Right ventricle myocardium superior (tissue), 1 donor: ENCODE measurements around the gene OAS3. TPM values are rescaled to one million over a fixed set of nuclear protein-coding genes. Genes with fewer than 3 reads are reported as not detected.
"Not testable (repeated sequence)": the region's sequence is repeated elsewhere in the genome, so short reads cannot be mapped to it uniquely, and the experiment has no call there.

Experiments used
- ATAC-seq: fragments of 200-7000 bp; cut with Tn5 transposase; one replicate; pipeline ENCODE4 v1.9.1; 2020; ENCODE audit warnings: mild to moderate bottlenecking; ENCODE audit not compliant: poor library complexity
- DNase-seq: peaks from one replicate; pipeline ENCODE4 v3.0.0-alpha.2; 2020
- intact Hi-C: fragments of 100-400 bp; cut with DNase I; formaldehyde crosslinking; loops from one replicate; pipeline ENCODE4 v1.11.2; 2022
- total RNA-seq: library from RNA; stranded (reverse); fragmentation: NEBNext Ultra II Directional; extraction: Animal tissue kit (Norgen Biotek cat#: 25700); gene quantifications from one replicate; pipeline ENCODE4 v1.2.1, GENCODE V29; 2021
- donor health status: DM: no; HTN: yes; CAD: no; lungs with severe emphysema.

Gene OAS3
- total RNA-seq, 1 donor from 2014 or later, result 5.1 TPM

DNA sequence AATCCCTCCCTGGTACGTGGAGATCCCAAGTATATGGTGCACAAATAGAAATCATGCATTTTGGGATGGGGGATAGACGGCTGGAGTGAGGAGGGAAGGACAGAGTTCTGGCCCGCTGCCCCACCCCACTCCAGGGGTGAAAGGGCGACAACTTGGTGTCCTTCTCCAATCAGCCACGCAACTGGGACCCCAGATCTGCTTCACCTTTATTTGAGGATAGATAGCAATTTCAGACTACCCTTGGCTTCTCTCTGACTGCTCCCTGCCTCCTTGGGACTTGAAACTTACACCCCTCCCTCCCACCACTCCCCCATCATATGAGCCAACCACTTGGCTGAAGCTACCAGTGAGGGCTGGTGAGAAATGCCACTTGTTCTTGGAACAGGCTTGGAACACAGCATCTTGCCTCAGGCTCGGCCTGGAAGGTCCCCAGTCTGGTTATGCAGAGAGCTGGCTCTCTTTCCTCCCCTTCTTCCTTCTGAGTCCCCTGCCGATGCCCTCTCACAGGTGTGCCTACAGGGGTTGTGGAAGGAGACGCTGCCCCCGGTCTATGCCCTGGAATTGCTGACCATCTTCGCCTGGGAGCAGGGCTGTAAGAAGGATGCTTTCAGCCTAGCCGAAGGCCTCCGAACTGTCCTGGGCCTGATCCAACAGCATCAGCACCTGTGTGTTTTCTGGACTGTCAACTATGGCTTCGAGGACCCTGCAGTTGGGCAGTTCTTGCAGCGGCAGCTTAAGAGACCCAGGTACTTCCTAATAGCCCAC lies 8.1 kb downstream of the OAS3 start:
- intact Hi-C loops, result no loop called here
- DNase-seq (no peak), ATAC-seq (no peak)

DNA sequence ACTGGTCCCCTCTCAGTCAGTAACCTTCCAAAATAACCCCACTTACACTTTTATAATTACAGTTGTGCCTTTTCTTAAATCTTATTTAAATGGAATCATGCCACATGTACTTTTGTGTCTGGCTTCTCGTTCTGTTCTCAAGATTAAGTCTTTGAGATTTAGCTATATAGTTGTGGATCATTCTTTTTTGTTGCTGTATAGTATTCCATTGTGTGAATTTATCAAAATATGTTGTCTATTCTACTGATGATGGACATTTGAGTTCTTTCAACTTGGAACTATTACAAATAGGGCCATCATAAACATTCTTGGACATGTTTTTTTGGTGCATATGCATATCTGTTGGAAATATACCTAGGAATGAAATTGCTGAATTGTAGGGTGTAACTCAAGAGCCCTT lies 9.0 kb downstream of the OAS3 start:
- ATAC-seq (no peak), DNase-seq (no peak)
- intact Hi-C loops, result no loop called here

DNA sequence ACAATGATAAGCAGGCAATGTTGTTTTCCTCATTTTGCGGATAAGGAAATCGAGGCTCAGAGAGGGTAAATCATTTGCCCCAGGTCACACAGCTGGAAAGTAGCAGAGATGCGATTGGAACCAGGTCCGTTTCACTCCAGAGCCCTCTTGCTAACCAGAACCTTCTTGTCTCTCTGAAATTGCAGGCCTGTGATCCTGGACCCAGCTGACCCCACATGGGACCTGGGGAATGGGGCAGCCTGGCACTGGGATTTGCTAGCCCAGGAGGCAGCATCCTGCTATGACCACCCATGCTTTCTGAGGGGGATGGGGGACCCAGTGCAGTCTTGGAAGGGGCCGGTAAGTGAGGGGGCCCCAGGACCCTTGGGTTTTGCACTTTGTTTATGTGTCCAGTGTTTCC lies 9.5 kb downstream of the OAS3 start:
- DNase-seq (no peak), ATAC-seq (no peak)
- intact Hi-C loops, result no loop called here

DNA sequence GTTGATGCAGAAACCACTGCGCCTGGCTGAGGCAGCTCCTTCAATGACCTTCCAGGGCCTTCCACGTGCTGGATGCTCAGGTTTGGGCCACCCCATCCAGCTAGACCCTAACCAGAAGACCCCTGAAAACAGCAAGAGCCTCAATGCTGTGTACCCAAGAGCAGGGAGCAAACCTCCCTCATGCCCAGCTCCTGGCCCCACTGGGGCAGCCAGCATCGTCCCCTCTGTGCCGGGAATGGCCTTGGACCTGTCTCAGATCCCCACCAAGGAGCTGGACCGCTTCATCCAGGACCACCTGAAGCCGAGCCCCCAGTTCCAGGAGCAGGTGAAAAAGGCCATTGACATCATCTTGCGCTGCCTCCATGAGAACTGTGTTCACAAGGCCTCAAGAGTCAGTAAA lies 10.5 kb downstream of the OAS3 start:
- intact Hi-C loops, result no loop called here
- ATAC-seq, result no peak
- no peak for DNase-seq

DNA sequence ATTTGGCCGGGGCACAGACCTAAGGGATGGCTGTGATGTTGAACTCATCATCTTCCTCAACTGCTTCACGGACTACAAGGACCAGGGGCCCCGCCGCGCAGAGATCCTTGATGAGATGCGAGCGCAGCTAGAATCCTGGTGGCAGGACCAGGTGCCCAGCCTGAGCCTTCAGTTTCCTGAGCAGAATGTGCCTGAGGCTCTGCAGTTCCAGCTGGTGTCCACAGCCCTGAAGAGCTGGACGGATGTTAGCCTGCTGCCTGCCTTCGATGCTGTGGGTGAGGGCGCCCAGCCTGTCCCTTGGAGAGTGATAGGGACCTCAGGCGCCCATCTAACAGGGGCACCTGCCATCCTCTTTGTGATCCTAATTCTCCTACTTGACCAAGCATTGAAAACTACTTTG lies 12.4 kb downstream of the OAS3 start:
- ATAC-seq (no peak), DNase-seq (no peak)
- intact Hi-C loops, result no loop called here

DNA sequence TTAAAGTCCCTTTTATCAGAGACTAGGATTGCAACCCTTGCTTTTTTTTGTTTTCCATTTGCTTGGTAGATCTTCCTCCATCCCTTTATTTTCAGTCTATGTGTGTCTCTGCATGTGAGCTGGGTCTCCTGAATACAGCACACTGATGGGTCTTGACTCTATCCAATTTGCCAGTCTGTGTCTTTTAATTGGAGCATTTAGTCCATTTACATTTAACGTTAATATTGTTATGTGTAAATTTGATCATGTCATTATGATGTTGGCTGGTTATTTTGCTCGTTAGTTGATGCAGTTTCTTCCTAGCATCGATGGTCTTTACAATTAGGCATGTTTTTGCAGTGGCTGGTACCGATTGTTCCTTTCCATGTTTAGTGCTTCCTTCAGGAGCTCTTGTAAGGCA lies 18.9 kb downstream of the OAS3 start:
- DNase-seq, intact Hi-C loops, ATAC-seq: not testable (repeated sequence)

DNA sequence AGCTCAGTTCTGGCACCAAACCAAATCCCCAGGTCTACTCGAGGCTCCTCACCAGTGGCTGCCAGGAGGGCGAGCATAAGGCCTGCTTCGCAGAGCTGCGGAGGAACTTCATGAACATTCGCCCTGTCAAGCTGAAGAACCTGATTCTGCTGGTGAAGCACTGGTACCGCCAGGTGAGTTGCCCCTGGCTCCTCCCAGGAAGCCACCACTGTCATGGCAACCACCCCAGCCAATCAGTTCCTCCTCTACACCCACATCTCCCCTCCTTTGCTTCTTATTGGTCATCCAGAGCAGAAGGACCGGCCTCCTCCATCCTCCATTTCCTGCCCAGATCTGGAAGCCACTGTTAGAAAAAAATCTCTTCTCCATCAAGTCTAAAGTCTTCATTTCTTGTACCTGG lies 22.8 kb downstream of the OAS3 start:
- DNase-seq, result no peak
- intact Hi-C loops, result no loop called here

DNA sequence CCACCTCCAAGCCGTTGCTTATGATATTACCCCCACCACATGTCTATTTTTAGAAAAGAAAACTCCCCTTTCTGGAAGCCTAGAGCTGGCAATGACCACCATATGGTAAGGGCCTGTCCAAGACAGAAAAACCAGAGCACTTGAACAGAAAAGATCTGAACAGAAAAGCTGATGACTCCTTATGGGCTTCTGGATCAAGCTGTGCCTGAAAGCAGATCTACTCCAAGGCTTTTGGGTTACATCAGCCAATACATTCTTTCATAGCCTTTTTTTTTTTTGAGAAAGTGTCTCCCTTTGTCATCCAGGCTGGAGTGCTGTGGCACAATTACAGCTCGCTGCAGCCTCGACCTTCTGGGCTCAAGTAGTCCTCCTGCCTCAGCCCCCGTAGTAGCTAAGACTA lies 23.3 kb downstream of the OAS3 start:
- DNase-seq (no peak), ATAC-seq (no peak)
- intact Hi-C loops, result no loop called here

More for the DNA sequence above, 22.8 kb downstream of the OAS3 start:
- ATAC-seq, result no peak

DNA sequence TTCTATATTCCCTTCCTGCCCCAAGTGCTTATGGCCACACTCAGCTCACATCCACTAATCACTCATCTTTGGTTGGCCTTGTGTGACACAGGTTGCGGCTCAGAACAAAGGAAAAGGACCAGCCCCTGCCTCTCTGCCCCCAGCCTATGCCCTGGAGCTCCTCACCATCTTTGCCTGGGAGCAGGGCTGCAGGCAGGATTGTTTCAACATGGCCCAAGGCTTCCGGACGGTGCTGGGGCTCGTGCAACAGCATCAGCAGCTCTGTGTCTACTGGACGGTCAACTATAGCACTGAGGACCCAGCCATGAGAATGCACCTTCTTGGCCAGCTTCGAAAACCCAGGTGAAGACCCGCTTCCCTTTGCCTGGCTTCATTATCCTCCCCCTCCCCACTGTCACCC lies 24.3 kb downstream of the OAS3 start:
- intact Hi-C loops, result no loop called here
- no peak for DNase-seq

DNA sequence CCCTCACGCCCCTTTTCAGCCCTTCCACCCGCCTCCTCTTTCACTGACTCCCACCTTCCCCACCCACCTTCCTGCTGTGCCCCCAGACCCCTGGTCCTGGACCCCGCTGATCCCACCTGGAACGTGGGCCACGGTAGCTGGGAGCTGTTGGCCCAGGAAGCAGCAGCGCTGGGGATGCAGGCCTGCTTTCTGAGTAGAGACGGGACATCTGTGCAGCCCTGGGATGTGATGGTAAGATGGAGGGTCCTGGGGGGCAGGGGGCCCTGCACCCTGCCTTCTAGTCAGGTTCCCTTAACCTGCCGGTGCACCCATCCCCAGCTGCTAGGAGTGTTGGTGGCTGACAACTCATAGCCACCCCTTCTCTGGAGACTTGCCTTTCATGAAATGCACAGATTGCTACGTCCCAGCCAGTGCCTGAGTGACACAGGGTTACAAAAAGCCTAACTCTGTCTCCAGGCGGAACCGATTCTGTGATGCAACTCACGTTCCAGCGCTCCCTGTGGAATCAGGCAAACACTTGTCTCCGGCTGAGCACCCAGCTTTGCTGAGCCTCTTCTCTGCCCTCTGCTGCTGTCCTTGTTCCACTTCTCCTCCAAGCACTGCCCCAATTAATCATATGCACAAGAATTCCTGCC lies 25.1 kb downstream of the OAS3 start:
- ATAC-seq, result no peak
- DNase-seq, result no peak
- intact Hi-C loops, result no loop called here

More for the DNA sequence above, 24.3 kb downstream of the OAS3 start:
- ATAC-seq, result no peak

DNA sequence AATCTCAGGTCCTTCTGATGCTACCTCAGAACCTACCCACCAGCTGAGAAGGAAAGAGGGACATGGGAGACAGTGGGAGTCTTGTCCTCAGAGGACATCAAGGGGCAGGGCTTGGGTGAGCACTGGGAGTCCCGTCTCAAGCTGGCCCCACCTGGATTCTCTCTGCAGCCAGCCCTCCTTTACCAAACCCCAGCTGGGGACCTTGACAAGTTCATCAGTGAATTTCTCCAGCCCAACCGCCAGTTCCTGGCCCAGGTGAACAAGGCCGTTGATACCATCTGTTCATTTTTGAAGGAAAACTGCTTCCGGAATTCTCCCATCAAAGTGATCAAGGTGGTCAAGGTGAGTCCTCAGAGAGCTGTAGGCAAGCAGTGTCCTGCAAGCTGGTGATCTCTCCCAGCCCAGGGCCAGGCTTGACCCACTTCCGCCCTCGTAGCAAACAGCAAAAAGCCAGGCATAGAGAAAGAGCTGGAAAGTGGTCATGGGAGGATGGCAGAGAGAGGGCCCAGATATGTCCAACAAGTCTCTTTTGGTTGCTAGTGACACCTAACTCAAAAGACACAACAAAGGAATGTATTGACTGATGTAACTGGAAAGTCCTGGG lies 25.9 kb downstream of the OAS3 start:
- DNase-seq (no peak), ATAC-seq (no peak)
- intact Hi-C loops, result no loop called here

DNA sequence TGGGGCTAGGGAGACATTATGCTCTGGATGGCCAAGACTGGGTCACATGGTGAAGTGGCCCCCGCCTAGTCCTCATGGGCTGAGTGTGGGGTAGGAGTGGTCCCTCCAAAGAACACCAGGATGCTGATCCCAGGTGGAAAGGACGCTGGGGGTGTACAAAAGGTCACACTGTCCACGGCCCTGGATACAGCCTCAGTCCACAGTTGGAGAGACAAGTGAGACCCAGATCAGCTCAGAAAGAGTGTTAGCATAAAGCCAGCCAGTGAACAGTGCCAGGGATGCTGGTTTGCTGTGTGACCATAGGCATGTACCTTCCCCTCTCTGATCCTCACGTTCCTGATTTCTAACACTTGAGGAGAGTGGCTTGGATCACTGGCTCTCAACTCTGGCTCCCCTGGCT lies 26.6 kb downstream of the OAS3 start:
- intact Hi-C loops, result no loop called here
- ATAC-seq (no peak), DNase-seq (no peak)

DNA sequence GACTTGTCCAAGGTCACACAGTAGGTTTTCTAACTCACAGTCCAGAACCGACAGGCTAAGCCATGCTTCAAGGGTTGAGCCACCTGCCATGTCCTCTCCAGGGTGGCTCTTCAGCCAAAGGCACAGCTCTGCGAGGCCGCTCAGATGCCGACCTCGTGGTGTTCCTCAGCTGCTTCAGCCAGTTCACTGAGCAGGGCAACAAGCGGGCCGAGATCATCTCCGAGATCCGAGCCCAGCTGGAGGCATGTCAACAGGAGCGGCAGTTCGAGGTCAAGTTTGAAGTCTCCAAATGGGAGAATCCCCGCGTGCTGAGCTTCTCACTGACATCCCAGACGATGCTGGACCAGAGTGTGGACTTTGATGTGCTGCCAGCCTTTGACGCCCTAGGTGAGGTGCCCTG lies 27.4 kb downstream of the OAS3 start:
- intact Hi-C loops, result no loop called here
- DNase-seq (no peak), ATAC-seq (no peak)

DNA sequence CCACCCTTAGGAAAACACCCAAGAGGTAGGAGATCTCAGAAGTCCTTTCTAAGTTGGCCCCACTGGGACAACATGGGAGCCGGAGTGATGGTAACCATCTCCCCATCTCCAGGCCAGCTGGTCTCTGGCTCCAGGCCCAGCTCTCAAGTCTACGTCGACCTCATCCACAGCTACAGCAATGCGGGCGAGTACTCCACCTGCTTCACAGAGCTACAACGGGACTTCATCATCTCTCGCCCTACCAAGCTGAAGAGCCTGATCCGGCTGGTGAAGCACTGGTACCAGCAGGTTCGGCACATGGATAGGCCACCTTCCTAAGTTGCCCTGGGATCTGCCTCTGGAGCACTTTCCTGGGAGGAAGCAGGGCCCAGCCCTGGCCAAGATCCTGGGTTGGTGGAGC lies 29.0 kb downstream of the OAS3 start:
- intact Hi-C loops, result no loop called here
- no peak for ATAC-seq
- DNase-seq, result no peak

DNA sequence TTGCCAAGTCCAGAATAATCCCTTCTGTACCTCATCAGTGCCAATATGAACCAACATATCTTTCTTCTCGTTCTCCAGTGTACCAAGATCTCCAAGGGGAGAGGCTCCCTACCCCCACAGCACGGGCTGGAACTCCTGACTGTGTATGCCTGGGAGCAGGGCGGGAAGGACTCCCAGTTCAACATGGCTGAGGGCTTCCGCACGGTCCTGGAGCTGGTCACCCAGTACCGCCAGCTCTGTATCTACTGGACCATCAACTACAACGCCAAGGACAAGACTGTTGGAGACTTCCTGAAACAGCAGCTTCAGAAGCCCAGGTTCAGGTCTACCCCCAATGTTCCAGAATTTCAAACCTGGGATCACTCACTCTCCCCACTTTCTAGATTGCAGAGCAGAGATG lies 29.6 kb downstream of the OAS3 start:
- intact Hi-C loops, result no loop called here
- no peak for ATAC-seq
- no peak for DNase-seq

DNA sequence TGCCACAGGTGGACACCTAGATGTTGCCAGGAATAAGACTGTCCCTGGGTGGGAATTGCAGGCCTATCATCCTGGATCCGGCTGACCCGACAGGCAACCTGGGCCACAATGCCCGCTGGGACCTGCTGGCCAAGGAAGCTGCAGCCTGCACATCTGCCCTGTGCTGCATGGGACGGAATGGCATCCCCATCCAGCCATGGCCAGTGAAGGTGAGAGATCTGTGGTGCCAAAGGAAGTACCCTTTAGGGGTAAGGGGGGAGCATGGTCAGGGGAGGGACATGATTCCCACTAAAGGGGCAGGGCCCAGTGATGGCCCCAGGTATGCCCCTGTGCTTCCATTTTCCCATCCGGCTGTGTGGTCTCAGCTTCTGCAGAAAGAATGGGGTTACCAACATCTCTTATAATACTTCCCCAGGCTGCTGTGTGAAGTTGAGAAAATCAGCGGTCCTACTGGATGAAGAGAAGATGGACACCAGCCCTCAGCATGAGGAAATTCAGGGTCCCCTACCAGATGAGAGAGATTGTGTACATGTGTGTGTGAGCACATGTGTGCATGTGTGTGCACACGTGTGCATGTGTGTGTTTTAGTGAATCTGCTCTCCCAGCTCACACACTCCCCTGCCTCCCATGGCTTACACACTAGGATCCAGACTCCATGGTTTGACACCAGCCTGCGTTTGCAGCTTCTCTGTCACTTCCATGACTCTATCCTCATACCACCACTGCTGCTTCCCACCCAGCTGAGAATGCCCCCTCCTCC lies 31.5 kb downstream of the OAS3 start:
- DNase-seq (no peak), ATAC-seq (no peak)
- intact Hi-C loops, result no loop called here

DNA sequence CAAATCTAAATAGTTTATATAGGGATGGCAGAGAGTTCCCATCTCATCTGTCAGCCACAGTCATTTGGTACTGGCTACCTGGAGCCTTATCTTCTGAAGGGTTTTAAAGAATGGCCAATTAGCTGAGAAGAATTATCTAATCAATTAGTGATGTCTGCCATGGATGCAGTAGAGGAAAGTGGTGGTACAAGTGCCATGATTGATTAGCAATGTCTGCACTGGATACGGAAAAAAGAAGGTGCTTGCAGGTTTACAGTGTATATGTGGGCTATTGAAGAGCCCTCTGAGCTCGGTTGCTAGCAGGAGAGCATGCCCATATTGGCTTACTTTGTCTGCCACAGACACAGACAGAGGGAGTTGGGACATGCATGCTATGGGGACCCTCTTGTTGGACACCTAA lies 32.1 kb downstream of the OAS3 start:
- DNase-seq, result no peak
- intact Hi-C loops, result no loop called here
- no peak for ATAC-seq

DNA sequence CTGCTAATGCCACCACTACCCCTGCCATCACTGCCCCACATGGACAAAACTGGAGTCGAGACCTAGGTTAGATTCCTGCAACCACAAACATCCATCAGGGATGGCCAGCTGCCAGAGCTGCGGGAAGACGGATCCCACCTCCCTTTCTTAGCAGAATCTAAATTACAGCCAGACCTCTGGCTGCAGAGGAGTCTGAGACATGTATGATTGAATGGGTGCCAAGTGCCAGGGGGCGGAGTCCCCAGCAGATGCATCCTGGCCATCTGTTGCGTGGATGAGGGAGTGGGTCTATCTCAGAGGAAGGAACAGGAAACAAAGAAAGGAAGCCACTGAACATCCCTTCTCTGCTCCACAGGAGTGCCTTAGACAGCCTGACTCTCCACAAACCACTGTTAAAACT lies 33.0 kb downstream of the OAS3 start:
- peak; percentile 60 for DNase-seq
- ATAC-seq, result peak; percentile 18
- intact Hi-C loops, result no loop called here

DNA sequence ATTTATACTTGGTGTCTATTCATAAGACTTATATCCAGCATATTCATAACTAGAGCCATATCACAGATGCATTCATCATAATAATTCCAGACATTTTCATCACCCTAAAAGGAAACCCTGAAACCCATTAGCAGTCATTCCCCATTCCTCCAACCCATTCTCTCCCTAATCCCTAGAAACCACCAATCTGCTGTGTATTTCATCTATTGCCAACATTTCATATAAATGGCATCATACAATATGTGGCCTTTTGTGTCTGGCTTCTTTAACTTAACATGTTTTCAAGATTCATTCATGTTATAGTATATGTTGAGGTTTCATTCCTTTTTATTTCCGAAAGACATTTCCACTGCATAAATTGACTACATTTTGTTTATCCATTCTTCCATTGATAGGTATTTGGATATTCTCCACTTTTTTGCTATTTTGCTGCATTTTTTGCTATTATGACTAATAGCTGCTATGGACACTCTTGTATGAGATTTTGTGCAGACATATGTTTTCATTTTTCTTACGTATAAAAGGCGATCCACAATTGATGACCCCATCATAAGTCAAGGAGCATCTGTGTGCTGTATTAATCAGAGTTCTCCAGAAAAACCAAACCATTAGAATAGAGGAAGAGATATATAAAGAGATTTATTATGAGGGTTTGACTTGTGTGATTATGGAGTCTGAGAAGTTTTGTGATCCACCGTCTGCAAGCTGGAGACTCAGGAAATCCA lies 34.9 kb downstream of the OAS3 start:
- no peak for ATAC-seq
- intact Hi-C loops, result no loop called here
- no peak for DNase-seq
